Parathyroid adenoma (tissue), 2 donors: ENCODE measurements around the gene SYNDIG1.

Experiments used
- H2AFZ ChIP-seq: fragments of 300-600 bp; sonication (generic); one replicate; pipeline ENCODE4 v1.7.0; 2017; ENCODE audit warnings: antibody characterized with exemption, mild to moderate bottlenecking
- H3K27ac ChIP-seq: fragments of 300-600 bp; sonication (generic); one replicate; pipeline ENCODE4 v1.7.0; 2017
- H3K27me3 ChIP-seq: fragments of 300-600 bp; sonication (generic); one replicate; pipeline ENCODE4 v1.7.0; 2017; ENCODE audit warnings: low read length; ENCODE audit not compliant: control insufficient read depth, insufficient read depth
- H3K36me3 ChIP-seq: fragments of 300-600 bp; sonication (generic); one replicate; pipeline ENCODE4 v1.7.0; 2017; ENCODE audit warnings: low read length; ENCODE audit not compliant: control insufficient read depth, insufficient read depth
- H3K4me1 ChIP-seq: fragments of 300-600 bp; sonication (generic); one replicate; pipeline ENCODE4 v1.7.0; 2017; ENCODE audit warnings: control low read depth
- H3K4me2 ChIP-seq: fragments of 300-600 bp; sonication (generic); one replicate; pipeline ENCODE4 v1.7.0; 2017; ENCODE audit warnings: low read length
- H3K4me3 ChIP-seq: fragments of 300-600 bp; sonication (generic); one replicate; pipeline ENCODE4 v1.7.0; 2017; ENCODE audit warnings: low read depth, low read length
- H3K79me2 ChIP-seq: fragments of 300-600 bp; sonication (generic); one replicate; pipeline ENCODE4 v1.7.0; 2017; ENCODE audit warnings: control low read depth
- H3K9ac ChIP-seq: fragments of 300-600 bp; sonication (generic); one replicate; pipeline ENCODE4 v1.7.0; 2017; ENCODE audit warnings: mild to moderate bottlenecking
- H3K9me3 ChIP-seq: fragments of 300-600 bp; sonication (generic); one replicate; pipeline ENCODE4 v1.7.0; 2017; ENCODE audit warnings: low read length; ENCODE audit not compliant: control insufficient read depth
- TF ChIP-seq, protein P1 (sequence below): fragments of 300-600 bp; sonication (generic); IDR thresholded peaks from one replicate; pipeline ENCODE4 v1.7.0; 2017; ENCODE audit warnings: antibody characterized with exemption, mild to moderate bottlenecking
- donor health status: primary hyperparathyroidism.

The SYNDIG1 gene

GRCh38 chr20:24453869-24454268 is 15.6 kb upstream of the SYNDIG1 start:
- no peak overlapping the region for H3K4me3 ChIP-seq
- peaks cover 5% of the 10 kb centered on the region for H3K27me3 ChIP-seq
- H3K4me2 ChIP-seq = no peak overlapping the region
- H3K9me3 ChIP-seq = no peaks in the 10 kb centered on the region
- TF ChIP-seq, protein P1, sequence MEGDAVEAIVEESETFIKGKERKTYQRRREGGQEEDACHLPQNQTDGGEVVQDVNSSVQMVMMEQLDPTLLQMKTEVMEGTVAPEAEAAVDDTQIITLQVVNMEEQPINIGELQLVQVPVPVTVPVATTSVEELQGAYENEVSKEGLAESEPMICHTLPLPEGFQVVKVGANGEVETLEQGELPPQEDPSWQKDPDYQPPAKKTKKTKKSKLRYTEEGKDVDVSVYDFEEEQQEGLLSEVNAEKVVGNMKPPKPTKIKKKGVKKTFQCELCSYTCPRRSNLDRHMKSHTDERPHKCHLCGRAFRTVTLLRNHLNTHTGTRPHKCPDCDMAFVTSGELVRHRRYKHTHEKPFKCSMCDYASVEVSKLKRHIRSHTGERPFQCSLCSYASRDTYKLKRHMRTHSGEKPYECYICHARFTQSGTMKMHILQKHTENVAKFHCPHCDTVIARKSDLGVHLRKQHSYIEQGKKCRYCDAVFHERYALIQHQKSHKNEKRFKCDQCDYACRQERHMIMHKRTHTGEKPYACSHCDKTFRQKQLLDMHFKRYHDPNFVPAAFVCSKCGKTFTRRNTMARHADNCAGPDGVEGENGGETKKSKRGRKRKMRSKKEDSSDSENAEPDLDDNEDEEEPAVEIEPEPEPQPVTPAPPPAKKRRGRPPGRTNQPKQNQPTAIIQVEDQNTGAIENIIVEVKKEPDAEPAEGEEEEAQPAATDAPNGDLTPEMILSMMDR = no peak
- H3K27ac ChIP-seq = no peak overlapping the region
- H3K79me2 ChIP-seq = no peaks in the 10 kb centered on the region
- no peak overlapping the region for H3K9ac ChIP-seq
- no peaks in the 10 kb centered on the region for H3K36me3 ChIP-seq
- no peak overlapping the region for H2AFZ ChIP-seq
- no peaks in the 10 kb centered on the region for H3K4me1 ChIP-seq

DNA sequence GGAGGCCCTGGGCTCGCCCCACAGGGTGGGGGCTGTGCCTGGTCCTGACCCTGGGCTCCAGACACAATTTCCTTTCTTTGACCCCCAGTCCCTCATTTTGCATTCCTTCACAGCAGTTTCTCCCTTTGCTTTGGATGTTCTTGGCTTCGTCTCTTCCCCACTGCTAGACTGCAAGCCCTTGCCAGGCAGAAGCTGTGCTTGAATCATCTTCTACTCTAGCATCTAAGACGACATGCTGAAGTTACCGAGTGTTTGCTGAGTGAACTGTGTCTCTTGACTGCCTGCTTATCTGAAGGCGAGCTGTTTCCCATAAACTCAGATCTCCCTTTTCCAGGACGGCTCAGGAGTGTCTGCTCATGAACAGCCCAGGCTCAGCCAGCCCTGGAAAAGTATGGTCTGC is 14.3 kb upstream of the SYNDIG1 start:
- no peak overlapping the region for H3K27ac ChIP-seq
- H2AFZ ChIP-seq = no peak overlapping the region
- no peaks in the 10 kb centered on the region for H3K79me2 ChIP-seq
- no peak overlapping the region for H3K4me3 ChIP-seq
- H3K36me3 ChIP-seq = no peaks in the 10 kb centered on the region
- H3K27me3 ChIP-seq = peaks cover 5% of the 10 kb centered on the region
- no peaks in the 10 kb centered on the region for H3K9me3 ChIP-seq
- no peaks in the 10 kb centered on the region for H3K4me1 ChIP-seq
- no peak overlapping the region for H3K4me2 ChIP-seq
- TF ChIP-seq, protein P1 = no peak
- no peak overlapping the region for H3K9ac ChIP-seq

DNA sequence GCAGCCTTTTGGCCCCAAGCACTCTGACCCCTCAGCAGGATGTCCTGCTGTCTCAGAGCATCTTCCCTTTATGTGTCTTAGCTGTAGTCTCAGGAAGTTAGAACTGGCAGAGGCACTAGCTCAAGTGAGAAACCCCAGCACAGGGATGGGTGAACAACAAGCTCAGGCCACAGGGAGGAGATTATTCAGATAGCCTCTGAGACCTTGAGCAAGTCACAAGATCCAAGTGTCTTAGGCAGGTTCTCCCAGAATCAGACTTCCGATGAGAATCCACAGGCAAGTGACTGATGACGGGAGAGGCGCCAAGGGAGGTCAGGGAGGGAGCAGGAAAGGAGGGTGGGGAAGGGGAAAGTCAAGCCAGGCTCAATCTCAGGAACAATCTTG is 13.0 kb upstream of the SYNDIG1 start:
- Histone ChIP-seq H3K79me2 (no peaks in the 10 kb centered on the region), H3K4me2 (no peak overlapping the region), H2AFZ (no peak overlapping the region), H3K4me1 (no peaks in the 10 kb centered on the region), H3K4me3 (no peak overlapping the region), H3K36me3 (no peaks in the 10 kb centered on the region), H3K9ac (no peak overlapping the region), H3K27me3 (peaks cover 5% of the 10 kb centered on the region), H3K27ac (no peak overlapping the region), H3K9me3 (no peaks in the 10 kb centered on the region)
- TF ChIP-seq, protein P1 = no peak

- Histone ChIP-seq H3K4me2 (no peak overlapping the region), H3K4me3 (no peak overlapping the region), H3K79me2 (no peaks in the 10 kb centered on the region), H3K4me1 (no peaks in the 10 kb centered on the region), H3K36me3 (no peaks in the 10 kb centered on the region), H3K9ac (no peak overlapping the region), H3K27me3 (peaks cover 5% of the 10 kb centered on the region), H3K9me3 (no peaks in the 10 kb centered on the region), H2AFZ (no peak overlapping the region), H3K27ac (no peak overlapping the region)
- TF ChIP-seq, protein P1 = no peak
Observed at GRCh38 chr20:24458436-24458835, 11.0 kb upstream of the SYNDIG1 start.

DNA sequence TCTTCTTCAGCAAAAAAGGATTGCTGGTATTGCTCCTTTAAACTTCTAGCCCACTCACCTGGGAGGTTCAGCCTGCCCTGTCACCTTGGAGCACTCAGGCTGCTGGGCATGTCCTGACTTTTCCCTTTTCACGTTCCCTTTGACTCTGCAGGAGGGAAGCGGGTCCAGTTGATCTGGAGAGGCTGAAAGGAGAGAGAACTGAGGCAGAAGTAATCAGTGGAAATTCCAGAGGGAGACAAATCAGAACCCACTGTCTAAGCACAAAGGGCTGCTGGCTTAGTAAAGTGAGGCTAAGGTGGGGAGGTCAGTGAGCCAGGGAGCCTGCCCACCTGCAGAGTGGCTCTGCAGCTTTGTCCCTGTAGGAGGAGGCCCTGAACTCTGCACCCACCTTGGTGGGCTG is 9.7 kb upstream of the SYNDIG1 start:
- Histone ChIP-seq H3K4me2 (no peak overlapping the region), H3K9ac (no peak overlapping the region), H3K9me3 (no peaks in the 10 kb centered on the region), H3K4me1 (no peaks in the 10 kb centered on the region), H3K79me2 (no peaks in the 10 kb centered on the region), H3K27ac (no peak overlapping the region), H3K36me3 (no peaks in the 10 kb centered on the region), H3K27me3 (peaks cover 5% of the 10 kb centered on the region), H2AFZ (no peak overlapping the region), H3K4me3 (no peak overlapping the region)
- TF ChIP-seq, protein P1 = no peak
